Liver (tissue), 9 donors: ENCODE measurements around the gene MISP. TPM values are rescaled to one million over a fixed set of nuclear protein-coding genes. Genes with fewer than 3 reads are reported as not detected.
A peak's percentile ranks its signal among the peaks of the same experiment; 100 is the strongest.

ENCODE experiments used
- DNase-seq: peaks from one replicate; pipeline ENCODE4 v3.0.0-alpha.2; 2017; ENCODE audit warnings: low spot score
- H3K27ac ChIP-seq, 2 donors: one replicate each; pipeline ENCODE4 v1.7.0; 2013; ENCODE audit warnings: inconsistent platforms in 2 of 2, low read length in 2 of 2, control low read depth in 1 of 2, low read depth in 1 of 2, mild to moderate bottlenecking in 1 of 2
- H3K27me3 ChIP-seq, 4 donors: one replicate each; pipeline versions ENCODE4 v1.6.1 to v1.7.0; 2013; ENCODE audit warnings: low read length in 3 of 4, inconsistent platforms in 1 of 4, mild to moderate bottlenecking in 1 of 4, moderate library complexity in 1 of 4; ENCODE audit not compliant: control insufficient read depth in 4 of 4, insufficient read depth in 4 of 4
- H3K36me3 ChIP-seq, 4 donors: one replicate each; pipeline versions ENCODE4 v1.6.1 to v1.7.0; 2013; ENCODE audit warnings: low read length in 3 of 4, mild to moderate bottlenecking in 3 of 4, low read depth in 1 of 4, moderate library complexity in 1 of 4; ENCODE audit not compliant: control insufficient read depth in 4 of 4, insufficient read depth in 3 of 4
- H3K4me1 ChIP-seq, 4 donors: one replicate each; pipeline versions ENCODE4 v1.6.1 to v1.7.0; 2013; ENCODE audit warnings: low read length in 3 of 4, mild to moderate bottlenecking in 3 of 4, moderate library complexity in 1 of 4; ENCODE audit not compliant: control insufficient read depth in 4 of 4, insufficient read depth in 4 of 4
- H3K4me3 ChIP-seq, 3 donors: one replicate each; pipeline versions ENCODE4 v1.6.1 to v1.7.0; 2013; ENCODE audit warnings: low read length in 3 of 3, control low read depth in 1 of 3, low read depth in 1 of 3, mild to moderate bottlenecking in 1 of 3
- H3K9ac ChIP-seq, 2 donors: one replicate each; pipeline ENCODE4 v1.7.0; 2013; ENCODE audit warnings: low read length in 2 of 2, mild to moderate bottlenecking in 2 of 2, moderate library complexity in 2 of 2, control low read depth in 1 of 2, low read depth in 1 of 2
- H3K9me3 ChIP-seq, 4 donors: one replicate each; pipeline versions ENCODE4 v1.6.1 to v1.7.0; 2013; ENCODE audit warnings: low read length in 3 of 4; ENCODE audit not compliant: control insufficient read depth in 4 of 4
- ATF3 ChIP-seq: IDR thresholded peaks from 2 replicates; pipeline ENCODE4 v1.6.1; 2016; ENCODE audit warnings: antibody characterized with exemption
- EGR1 ChIP-seq, 2 donors: IDR thresholded peaks; 2 replicates each; pipeline ENCODE4 v1.6.1; 2016 to 2018; ENCODE audit warnings: antibody characterized with exemption in 2 of 2, low read depth in 2 of 2
- FOXA1 ChIP-seq: IDR thresholded peaks from 2 replicates; pipeline ENCODE4 v1.6.1; 2016; ENCODE audit warnings: antibody characterized with exemption
- FOXA2 ChIP-seq: IDR thresholded peaks from 2 replicates; pipeline ENCODE4 v1.6.1; 2016; ENCODE audit warnings: antibody characterized with exemption
- GABPA ChIP-seq, 2 donors: IDR thresholded peaks in 1 of 2; conservative IDR thresholded peaks in 1 of 2; 2 replicates each; pipeline ENCODE4 v1.6.1; 2016; ENCODE audit warnings: antibody characterized with exemption in 2 of 2, mild to moderate bottlenecking in 1 of 2, moderate library complexity in 1 of 2
- HNF4A ChIP-seq, 2 donors: conservative IDR thresholded peaks; 2 replicates each; pipeline ENCODE4 v1.6.1; 2016; ENCODE audit warnings: antibody characterized with exemption in 2 of 2, mild to moderate bottlenecking in 2 of 2
- HNF4G ChIP-seq: IDR thresholded peaks from 2 replicates; pipeline ENCODE4 v1.6.1; 2016; ENCODE audit warnings: antibody characterized with exemption
- JUND ChIP-seq, 2 donors: IDR thresholded peaks; 2 replicates each; pipeline ENCODE4 v1.6.1; 2016; ENCODE audit warnings: antibody characterized with exemption in 2 of 2
- NR2F2 ChIP-seq: IDR thresholded peaks from 2 replicates; pipeline ENCODE4 v1.6.1; 2016; ENCODE audit warnings: antibody characterized with exemption
- RAD21 ChIP-seq, 2 donors: IDR thresholded peaks; 2 replicates each; pipeline ENCODE4 v1.6.1; 2016; ENCODE audit warnings: antibody characterized with exemption in 2 of 2, mild to moderate bottlenecking in 2 of 2
- RXRA ChIP-seq, 2 donors: IDR thresholded peaks; 2 replicates each; pipeline ENCODE4 v1.6.1; 2017 to 2018; ENCODE audit warnings: antibody characterized with exemption in 2 of 2, mild to moderate bottlenecking in 1 of 2
- SP1 ChIP-seq: IDR thresholded peaks from 2 replicates; pipeline ENCODE4 v1.6.1; 2018; ENCODE audit warnings: antibody characterized with exemption, mild to moderate bottlenecking
- TAF1 ChIP-seq: conservative IDR thresholded peaks from 2 replicates; pipeline ENCODE4 v1.6.1; 2016; ENCODE audit warnings: antibody characterized with exemption, mild to moderate bottlenecking
- YY1 ChIP-seq: IDR thresholded peaks from 2 replicates; pipeline ENCODE4 v1.6.1; 2016; ENCODE audit warnings: antibody characterized with exemption, mild to moderate bottlenecking
- ZBTB33 ChIP-seq: IDR thresholded peaks from 2 replicates; pipeline ENCODE4 v1.6.1; 2016; ENCODE audit warnings: antibody characterized with exemption
- WGBS: extraction: QIAGEN DNeasy Blood & Tissue Kit; methylation state at CpG from one replicate; pipeline ENCODE4 v1.1.7; 2013; 5-methylcytosine and 5-hydroxymethylcytosine counted together
- polyA plus RNA-seq, 2 donors: library from polyadenylated mRNA; stranded (reverse) in 1 of 2; unstranded in 1 of 2; fragments of 200-250 nt in 1 of 2; fragments of >200 nt in 1 of 2; fragmentation: Nextera tagmentation in 1 of 2; extraction: Ambion mirVana in 1 of 2; gene quantifications; one replicate each; pipeline versions ENCODE4 v1.2.1 to v1.2.3, GENCODE V29; 2013 to 2015
- total RNA-seq, 2 donors: library from RNA; depleted of rRNA; stranded (reverse); fragments of >200 nt; gene quantifications; one replicate each; pipeline ENCODE4 v1.2.3, GENCODE V29; 2014
- TF ChIP-seq, protein P1 (sequence below): IDR thresholded peaks from 2 replicates; pipeline ENCODE4 v1.6.1; 2016; ENCODE audit warnings: antibody characterized with exemption
- TF ChIP-seq, protein P2 (sequence below): fragments of 150-350 bp; IDR thresholded peaks from 2 replicates; pipeline ENCODE4 v1.5.1; 2017; ENCODE audit warnings: improper control_type of control experiment, low read depth, low read length; ENCODE audit not compliant: missing input control
- TF ChIP-seq, protein P3 (sequence below): IDR thresholded peaks from 2 replicates; pipeline ENCODE4 v1.6.1; 2016; ENCODE audit warnings: antibody characterized with exemption, mild to moderate bottlenecking
- donor health status: healthy.
- donor health status: healthy.
- donor health status: healthy.
- donor health status: healthy.
- donor health status: healthy.

Gene MISP
- total and polyA plus RNA-seq, 4 donors = 0.05 to 0.08 TPM; not detected in 2

- TF ChIP-seq ATF3 (no peak), NR2F2 (no peak), HNF4G (no peak)
- TF ChIP-seq, protein P1, sequence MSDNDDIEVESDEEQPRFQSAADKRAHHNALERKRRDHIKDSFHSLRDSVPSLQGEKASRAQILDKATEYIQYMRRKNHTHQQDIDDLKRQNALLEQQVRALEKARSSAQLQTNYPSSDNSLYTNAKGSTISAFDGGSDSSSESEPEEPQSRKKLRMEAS = no peak
Observed at GRCh38 chr19:795691-796581, 45.0 kb downstream of the MISP start (continued).

DNA sequence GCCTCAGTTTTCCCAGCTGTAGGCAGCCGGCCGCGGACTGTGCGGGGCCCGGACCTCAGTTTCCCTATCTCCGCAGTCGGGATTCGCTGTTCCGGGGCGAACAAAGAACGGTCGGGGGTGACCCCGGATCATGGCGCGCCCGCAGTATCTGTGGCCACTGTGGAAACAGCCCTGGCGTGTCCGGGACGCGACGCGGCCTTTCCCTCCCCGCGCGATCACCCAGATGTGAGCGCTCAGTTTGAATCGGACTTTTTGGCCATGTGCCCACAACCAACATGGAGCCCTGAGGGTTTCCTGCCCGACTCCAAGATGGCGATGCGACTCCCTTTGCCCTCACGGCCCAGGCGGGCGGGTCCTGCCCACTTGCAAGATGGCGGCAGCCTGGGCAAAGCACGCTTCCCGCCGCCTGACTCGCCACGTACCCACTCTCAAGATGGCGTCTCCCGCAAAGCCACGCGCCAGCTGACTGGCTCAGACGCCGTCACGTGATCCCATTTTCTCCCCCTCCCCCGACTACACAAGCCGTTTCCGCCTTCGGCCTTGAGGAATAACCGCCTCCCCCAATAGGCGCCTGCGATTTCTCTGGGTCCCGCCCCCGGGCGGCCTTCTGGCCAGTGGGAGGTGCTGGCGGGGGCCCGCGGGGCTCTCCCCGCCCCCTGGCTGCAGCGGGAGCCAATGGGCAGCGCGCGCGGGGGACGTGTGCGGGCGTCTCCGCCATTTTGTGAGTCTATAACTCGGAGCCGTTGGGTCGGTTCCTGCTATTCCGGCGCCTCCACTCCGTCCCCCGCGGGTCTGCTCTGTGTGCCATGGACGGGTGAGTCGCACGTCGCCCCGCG lies 46.0 kb downstream of the MISP start, which contains the start of gene PTBP1:
PTBP1 (plus strand) TSS at position 761 of the 836 bp plus-strand sequence; CDS start at position 807, 46 bp downstream.
- under 1% methylated on average over 83 of the region's 83 CpGs for WGBS
- Histone ChIP-seq H3K9ac (peak within 1 kb of the TSS; percentile 71 to 94), H3K4me1 (peaks cover 9 to 40% (median 32%) of the 10 kb centered on the region in 4 donors), H3K36me3 (peaks cover 0 to 5% (median 1%) of the 10 kb centered on the region in 4 donors), H3K27me3 (no peaks in the 10 kb centered on the region), H3K4me3 (peak within 1 kb of the TSS; percentile 94 to 95 (median 95)), H3K27ac (peak within 1 kb of the TSS; percentile 91 to 93), H3K9me3 (no peaks in the 10 kb centered on the region)
- peak; percentile 97 for DNase-seq
- TF ChIP-seq JUND (IDR thresholded peaks at IDR 0.05) (no peak), SP1 (peak; percentile 92), TAF1 (no peak), ZBTB33 (peak; percentile 86), ATF3 (peak; percentile 56), EGR1 (IDR thresholded peaks at IDR 0.05; ENCODE audit: low read depth in 2 of 2) (peak; percentile 70 to 78), HNF4A (conservative IDR thresholded peaks at IDR 0.05) (peak; percentile 22 to 37), FOXA1 (peak; percentile 8), RXRA (IDR thresholded peaks at IDR 0.05) (peak; percentile 37 to 55), NR2F2 (peak; percentile 62), YY1 (peak; percentile 100), HNF4G (no peak), FOXA2 (no peak), GABPA (IDR thresholded peaks at IDR 0.05 in 1 of 2, conservative IDR thresholded peaks at IDR 0.05 in 1 of 2) (peak in 1 of 2 donors; percentile 82), RAD21 (IDR thresholded peaks at IDR 0.05) (peak in 1 of 2 donors; percentile 4)
- TF ChIP-seq, protein P2, sequence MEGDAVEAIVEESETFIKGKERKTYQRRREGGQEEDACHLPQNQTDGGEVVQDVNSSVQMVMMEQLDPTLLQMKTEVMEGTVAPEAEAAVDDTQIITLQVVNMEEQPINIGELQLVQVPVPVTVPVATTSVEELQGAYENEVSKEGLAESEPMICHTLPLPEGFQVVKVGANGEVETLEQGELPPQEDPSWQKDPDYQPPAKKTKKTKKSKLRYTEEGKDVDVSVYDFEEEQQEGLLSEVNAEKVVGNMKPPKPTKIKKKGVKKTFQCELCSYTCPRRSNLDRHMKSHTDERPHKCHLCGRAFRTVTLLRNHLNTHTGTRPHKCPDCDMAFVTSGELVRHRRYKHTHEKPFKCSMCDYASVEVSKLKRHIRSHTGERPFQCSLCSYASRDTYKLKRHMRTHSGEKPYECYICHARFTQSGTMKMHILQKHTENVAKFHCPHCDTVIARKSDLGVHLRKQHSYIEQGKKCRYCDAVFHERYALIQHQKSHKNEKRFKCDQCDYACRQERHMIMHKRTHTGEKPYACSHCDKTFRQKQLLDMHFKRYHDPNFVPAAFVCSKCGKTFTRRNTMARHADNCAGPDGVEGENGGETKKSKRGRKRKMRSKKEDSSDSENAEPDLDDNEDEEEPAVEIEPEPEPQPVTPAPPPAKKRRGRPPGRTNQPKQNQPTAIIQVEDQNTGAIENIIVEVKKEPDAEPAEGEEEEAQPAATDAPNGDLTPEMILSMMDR = peak; percentile 20
- TF ChIP-seq, protein P1 = peak; percentile 98
- TF ChIP-seq, protein P3, sequence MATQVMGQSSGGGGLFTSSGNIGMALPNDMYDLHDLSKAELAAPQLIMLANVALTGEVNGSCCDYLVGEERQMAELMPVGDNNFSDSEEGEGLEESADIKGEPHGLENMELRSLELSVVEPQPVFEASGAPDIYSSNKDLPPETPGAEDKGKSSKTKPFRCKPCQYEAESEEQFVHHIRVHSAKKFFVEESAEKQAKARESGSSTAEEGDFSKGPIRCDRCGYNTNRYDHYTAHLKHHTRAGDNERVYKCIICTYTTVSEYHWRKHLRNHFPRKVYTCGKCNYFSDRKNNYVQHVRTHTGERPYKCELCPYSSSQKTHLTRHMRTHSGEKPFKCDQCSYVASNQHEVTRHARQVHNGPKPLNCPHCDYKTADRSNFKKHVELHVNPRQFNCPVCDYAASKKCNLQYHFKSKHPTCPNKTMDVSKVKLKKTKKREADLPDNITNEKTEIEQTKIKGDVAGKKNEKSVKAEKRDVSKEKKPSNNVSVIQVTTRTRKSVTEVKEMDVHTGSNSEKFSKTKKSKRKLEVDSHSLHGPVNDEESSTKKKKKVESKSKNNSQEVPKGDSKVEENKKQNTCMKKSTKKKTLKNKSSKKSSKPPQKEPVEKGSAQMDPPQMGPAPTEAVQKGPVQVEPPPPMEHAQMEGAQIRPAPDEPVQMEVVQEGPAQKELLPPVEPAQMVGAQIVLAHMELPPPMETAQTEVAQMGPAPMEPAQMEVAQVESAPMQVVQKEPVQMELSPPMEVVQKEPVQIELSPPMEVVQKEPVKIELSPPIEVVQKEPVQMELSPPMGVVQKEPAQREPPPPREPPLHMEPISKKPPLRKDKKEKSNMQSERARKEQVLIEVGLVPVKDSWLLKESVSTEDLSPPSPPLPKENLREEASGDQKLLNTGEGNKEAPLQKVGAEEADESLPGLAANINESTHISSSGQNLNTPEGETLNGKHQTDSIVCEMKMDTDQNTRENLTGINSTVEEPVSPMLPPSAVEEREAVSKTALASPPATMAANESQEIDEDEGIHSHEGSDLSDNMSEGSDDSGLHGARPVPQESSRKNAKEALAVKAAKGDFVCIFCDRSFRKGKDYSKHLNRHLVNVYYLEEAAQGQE = no peak
